ENCODE results near the gene FKBP15.

Gene FKBP15

GRCh38 chr9:113221003-113221799 lies at the start of gene FKBP15, which contains the start of gene SLC31A1:
Gene FKBP15, minus strand, starts transcription at chr9:113221277. Its CDS starts 34 bp downstream, at chr9:113221243.
Gene SLC31A1, plus strand, starts transcription at chr9:113221544. Its CDS starts 34,605 bp downstream, at chr9:113256149.
- TF ChIP-seq CTCF (IDR thresholded peaks at IDR 0.05), result no peak

DNA sequence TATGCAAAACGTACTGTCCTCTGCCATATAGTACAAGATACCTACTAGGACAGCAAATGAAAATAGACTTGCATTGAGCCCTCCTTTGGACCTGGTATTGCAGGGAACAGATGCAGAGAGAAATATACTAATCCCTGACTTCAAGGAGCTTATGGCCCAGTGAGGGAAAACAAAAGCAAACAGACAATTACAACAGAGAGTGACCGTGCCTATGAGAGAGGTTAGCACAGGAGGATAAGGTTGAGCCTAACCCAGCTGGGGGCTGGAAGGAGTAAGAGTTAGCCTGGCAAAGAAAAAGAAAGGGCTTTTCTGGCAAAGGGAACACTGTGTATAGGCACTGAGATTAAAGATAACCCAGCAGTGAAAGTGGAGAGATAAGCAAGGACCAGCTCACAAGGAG lies 48.8 kb upstream of the FKBP15 start:
- TF ChIP-seq CTCF (IDR thresholded peaks at IDR 0.05), result no peak

DNA sequence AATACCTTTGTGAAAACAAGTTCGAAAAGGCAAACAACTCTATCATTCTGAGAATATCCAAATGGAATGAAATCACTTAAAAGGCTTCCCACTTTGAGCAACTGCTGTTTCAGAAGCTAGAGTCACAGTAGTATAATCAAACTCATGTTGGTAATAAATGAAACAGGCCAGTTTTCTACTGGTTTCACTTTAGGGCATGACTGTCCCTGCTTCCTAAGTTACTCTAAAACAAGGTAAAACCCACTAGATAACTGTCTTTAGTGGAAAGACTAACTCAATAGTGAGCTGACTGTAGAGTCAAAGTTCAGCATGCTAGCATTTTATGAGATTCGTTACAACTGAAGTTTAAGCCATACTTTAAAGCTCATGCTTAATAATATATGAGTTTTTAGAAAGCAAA lies 48.3 kb upstream of the FKBP15 start:
- TF ChIP-seq CTCF (IDR thresholded peaks at IDR 0.05), result no peak

- TF ChIP-seq CTCF (IDR thresholded peaks at IDR 0.05), result no peak
Measured at GRCh38 chr9:113267911-113268566, 47.0 kb upstream of the FKBP15 start.

GRCh38 chr9:113266174-113266573 lies 45.1 kb upstream of the FKBP15 start:
- TF ChIP-seq CTCF (IDR thresholded peaks at IDR 0.05), result no peak

DNA sequence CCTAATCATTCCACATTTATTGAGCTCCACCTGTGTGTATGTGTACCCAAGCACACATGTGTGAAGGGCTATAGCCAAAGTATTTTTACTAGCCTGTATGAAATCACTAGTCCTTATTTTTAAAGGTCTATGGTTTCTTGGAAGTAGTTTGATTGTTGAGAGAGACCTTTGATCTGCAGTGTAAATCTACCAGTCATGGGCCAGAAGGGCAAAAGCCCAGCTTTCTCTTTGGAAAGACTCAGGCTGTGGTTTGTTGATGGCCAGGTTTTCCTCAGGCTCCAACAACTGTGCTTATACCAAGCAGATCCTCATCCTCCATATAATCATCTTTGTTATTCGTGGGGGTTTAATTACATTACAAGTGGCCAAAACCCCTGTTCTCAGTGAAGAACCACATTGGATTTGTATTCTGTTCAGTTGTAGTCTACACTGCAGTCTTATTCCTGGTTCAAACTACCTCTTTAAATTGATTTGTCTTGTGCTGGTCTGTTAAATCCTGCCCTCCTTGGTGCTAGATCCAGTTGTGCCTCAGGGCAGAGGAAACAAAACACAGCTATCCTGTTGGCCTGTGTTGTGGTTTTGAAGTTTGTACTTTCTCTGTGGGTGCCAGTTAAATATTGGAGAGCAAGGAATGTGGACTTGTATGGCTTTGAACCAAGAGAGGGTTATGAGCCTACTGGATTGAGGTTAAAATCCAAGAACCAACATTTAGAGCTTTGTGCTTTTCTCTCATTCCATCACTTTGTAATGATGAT lies 41.0 kb upstream of the FKBP15 start:
- no peak for TF ChIP-seq CTCF (IDR thresholded peaks at IDR 0.05)

- no peak for TF ChIP-seq CTCF (IDR thresholded peaks at IDR 0.05)
Measured at GRCh38 chr9:113258282-113258681, 37.2 kb upstream of the FKBP15 start.

Measured in LNCAP (cell line).